LNCAP (cell line): Measurements from ENCODE around the gene CCDC149.

ENCODE experiments used
- CTCF ChIP-seq: fragments of 450-650 bp; IDR thresholded peaks from 2 replicates; pipeline ENCODE4 v1.5.1; 2017; ENCODE audit warnings: mild to moderate bottlenecking

CCDC149 gene

GRCh38 chr4:24765376-24765988 is 147.4 kb downstream of the CCDC149 start:
- TF ChIP-seq CTCF = no peak

GRCh38 chr4:24764345-24764744 is 148.5 kb downstream of the CCDC149 start:
- TF ChIP-seq CTCF = no peak

- TF ChIP-seq CTCF = no peak
These were observed 149.1 kb downstream of the CCDC149 start for GRCh38 chr4:24763631-24764297.
